GM18868 (cell line): ENCODE results near the gene CPED1.

Experiments
- ATAC-seq: cut with Tn5 transposase; IDR thresholded peaks from one replicate; pipeline ENCODE4 v1.9.1; 2021; ENCODE audit warnings: mild to moderate bottlenecking, moderate library complexity; ENCODE audit not compliant: unreplicated experiment

CPED1 gene

GRCh38 chr7:120988591-120989256 lies at the start of gene CPED1:
CPED1 (plus strand) TSS chr7:120988711; CDS start chr7:120989622, 911 bp downstream.
- peak; percentile 54 for ATAC-seq

- ATAC-seq = no peak
Observed at GRCh38 chr7:120939345-120939744, 49.2 kb upstream of the CPED1 start.

- peak; percentile 74 for ATAC-seq
Observed at GRCh38 chr7:120941064-120941463, 47.4 kb upstream of the CPED1 start.

GRCh38 chr7:120941856-120942255 lies 46.7 kb upstream of the CPED1 start:
- no peak for ATAC-seq

GRCh38 chr7:120942861-120943260 lies 45.6 kb upstream of the CPED1 start:
- ATAC-seq = no peak

- ATAC-seq = no peak
Observed at GRCh38 chr7:120944826-120945562, 43.5 kb upstream of the CPED1 start.

- ATAC-seq = no peak
Observed at GRCh38 chr7:120947980-120948379, 40.5 kb upstream of the CPED1 start.

GRCh38 chr7:120949393-120949911 lies 39.1 kb upstream of the CPED1 start:
- ATAC-seq = no peak

GRCh38 chr7:120949998-120950538 lies 38.4 kb upstream of the CPED1 start:
- no peak for ATAC-seq

GRCh38 chr7:120950539-120951308 lies 37.8 kb upstream of the CPED1 start, which contains the start of gene ING3:
ING3 (plus strand) TSS chr7:120950777; CDS start chr7:120950897, 120 bp downstream.
- ATAC-seq = peak; percentile 96

GRCh38 chr7:120951309-120951699 lies 37.2 kb upstream of the CPED1 start:
- no peak for ATAC-seq

GRCh38 chr7:120951826-120952225 lies 36.7 kb upstream of the CPED1 start:
- no peak for ATAC-seq

GRCh38 chr7:120955577-120956149 lies 32.8 kb upstream of the CPED1 start:
- no peak for ATAC-seq

GRCh38 chr7:120959929-120960484 lies 28.5 kb upstream of the CPED1 start:
- no peak for ATAC-seq

GRCh38 chr7:120960714-120961113 lies 27.8 kb upstream of the CPED1 start:
- no peak for ATAC-seq

- no peak for ATAC-seq
Observed at GRCh38 chr7:120961638-120962173, 26.8 kb upstream of the CPED1 start.

GRCh38 chr7:120964088-120964487 lies 24.4 kb upstream of the CPED1 start:
- no peak for ATAC-seq

GRCh38 chr7:120966961-120967360 lies 21.6 kb upstream of the CPED1 start:
- ATAC-seq = no peak

GRCh38 chr7:120973849-120974248 lies 14.7 kb upstream of the CPED1 start:
- no peak for ATAC-seq
